LNCaP clone FGC (cell line): ENCODE results near the gene TBC1D10B.

ENCODE experiments used
- DNase-seq: peaks from one replicate; pipeline ENCODE4 v3.0.0-alpha.2; 2011; ENCODE audit warnings: low read depth
- H3K4me3 ChIP-seq: 2 replicates; pipeline ENCODE4 v1.5.1; 2011; ENCODE audit warnings: mild to moderate bottlenecking, low read depth, low read length, control low read depth
- CTCF ChIP-seq: IDR thresholded peaks from 2 replicates; pipeline ENCODE4 v1.5.1; 2012; ENCODE audit warnings: mild to moderate bottlenecking; ENCODE audit not compliant: control insufficient read depth, insufficient read depth; ENCODE audit errors: extremely low read depth

The TBC1D10B gene

GRCh38 chr16:30413112-30413806, 43.0 kb upstream of the TBC1D10B start:
- DNase-seq = no peak
- no peak for TF ChIP-seq CTCF
- H3K4me3 ChIP-seq = no peak overlapping the region

GRCh38 chr16:30409125-30410060, 39.1 kb upstream of the TBC1D10B start:
- peak; percentile 95 for TF ChIP-seq CTCF
- H3K4me3 ChIP-seq = no peak overlapping the region
- no peak for DNase-seq

GRCh38 chr16:30407804-30408534, 37.7 kb upstream of the TBC1D10B start:
- TF ChIP-seq CTCF = no peak
- H3K4me3 ChIP-seq = peak overlapping the region; percentile 82
- DNase-seq = no peak

GRCh38 chr16:30407102-30407803, 37.0 kb upstream of the TBC1D10B start, which contains the start of gene ZNF771:
Gene ZNF771 (plus strand): TSS chr16:30407606. CDS start chr16:30408054, 448 bp downstream.
- H3K4me3 ChIP-seq = peak within 1 kb of the TSS; percentile 82
- no peak for TF ChIP-seq CTCF
- DNase-seq = peak; percentile 58

- no peak for DNase-seq
- H3K4me3 ChIP-seq = peak overlapping the region; percentile 82
- TF ChIP-seq CTCF = no peak
Observed at GRCh38 chr16:30406795-30407101, 36.5 kb upstream of the TBC1D10B start.

GRCh38 chr16:30401768-30402425, 31.6 kb upstream of the TBC1D10B start:
- no peak for TF ChIP-seq CTCF
- DNase-seq = no peak
- H3K4me3 ChIP-seq = no peak overlapping the region
